Right lung (tissue), 5 donors: ENCODE results near the gene FBXO11. TPM values are rescaled to one million over a fixed set of nuclear protein-coding genes. Genes with fewer than 3 reads are reported as not detected.
A peak's percentile ranks its signal among the peaks of the same experiment; 100 is the strongest.
"Not testable (repeated sequence)": the region's sequence is repeated elsewhere in the genome, so short reads cannot be mapped to it uniquely, and the experiment has no call there.

Experiments
- DNase-seq, 2 donors: peaks; one replicate each; pipeline ENCODE4 v3.0.0-alpha.2; 2013
- polyA plus RNA-seq, 5 donors: library from polyadenylated mRNA; unstranded; fragments of 120-200 nt; gene quantifications; one replicate each; pipeline versions ENCODE4 v1.2.1 to v1.2.3, GENCODE V29; 2013; ENCODE audit warnings: inconsistent platforms in 1 of 5, low replicate concordance in 1 of 5; ENCODE audit not compliant: insufficient read length in 5 of 5, insufficient read depth in 1 of 5

FBXO11 gene
- polyA plus RNA-seq, 5 donors, result 65.0 to 100 (median 88.8) TPM

DNA sequence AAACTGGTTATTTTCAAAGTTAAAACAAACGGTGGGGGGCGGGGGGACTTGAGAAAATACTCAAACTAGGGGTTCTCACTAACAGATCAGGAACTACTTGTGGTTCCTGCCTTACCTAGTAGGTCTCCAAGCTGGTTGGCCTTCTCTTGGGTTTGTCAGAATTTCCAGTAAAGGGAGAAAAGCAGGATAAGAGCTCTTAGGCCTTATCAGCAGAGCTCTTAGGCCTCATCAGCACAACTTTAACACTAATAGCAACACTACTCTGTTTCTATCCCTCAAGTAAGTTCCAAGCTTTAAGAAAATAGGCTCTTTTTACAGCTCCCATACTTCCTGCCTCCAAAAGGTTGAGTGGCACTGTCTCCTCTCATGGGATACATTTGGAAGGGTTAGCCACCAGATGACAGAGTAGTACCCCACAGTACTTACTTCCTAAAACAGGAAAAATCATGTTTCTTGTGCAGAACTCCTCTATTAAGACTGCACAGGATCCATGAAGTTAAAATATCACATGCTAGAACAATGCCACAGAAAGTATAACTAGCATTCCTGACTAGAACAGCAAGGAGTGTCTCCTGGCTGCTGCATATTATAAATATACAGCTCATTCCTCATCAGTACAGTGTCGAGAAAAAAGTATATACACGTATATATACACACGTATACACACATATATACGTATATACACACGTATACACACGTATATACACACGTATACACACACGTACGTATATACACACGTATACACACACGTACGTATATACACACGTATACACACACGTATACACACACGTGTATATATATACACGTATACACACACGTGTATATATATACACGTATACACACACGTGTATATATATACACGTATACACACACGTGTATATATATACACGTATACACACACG, 6.1 kb downstream of the FBXO11 start:
- no peak for DNase-seq

GRCh38 chr2:47897883-47898731, 8.2 kb downstream of the FBXO11 start:
- no peak for DNase-seq

GRCh38 chr2:47897191-47897882, 9.0 kb downstream of the FBXO11 start:
- DNase-seq, result not testable (repeated sequence)

DNA sequence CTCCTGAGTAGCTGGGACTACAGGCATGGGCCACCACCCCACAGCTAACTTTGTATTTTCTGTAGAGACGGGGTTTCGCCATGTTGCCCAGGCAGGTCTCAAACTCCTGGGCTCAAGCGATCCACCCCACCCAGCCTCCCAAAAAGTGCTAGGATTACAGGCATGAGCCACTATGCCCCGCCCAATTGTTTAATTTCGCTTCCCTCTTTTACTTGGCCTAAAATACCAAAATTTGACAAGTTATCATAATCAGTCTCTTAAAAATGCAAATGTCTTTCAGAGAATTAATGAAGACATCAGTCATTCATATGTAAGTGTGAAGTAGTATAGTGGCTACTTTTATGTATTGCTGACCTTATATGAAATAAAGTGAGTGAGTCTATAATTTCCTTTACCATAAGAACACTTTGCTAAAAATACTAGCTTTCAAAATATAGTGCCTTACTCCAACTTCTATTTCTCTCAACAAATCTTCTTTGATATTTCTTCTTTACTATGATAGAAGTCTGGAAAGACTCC, 9.8 kb downstream of the FBXO11 start:
- DNase-seq, result no peak

DNA sequence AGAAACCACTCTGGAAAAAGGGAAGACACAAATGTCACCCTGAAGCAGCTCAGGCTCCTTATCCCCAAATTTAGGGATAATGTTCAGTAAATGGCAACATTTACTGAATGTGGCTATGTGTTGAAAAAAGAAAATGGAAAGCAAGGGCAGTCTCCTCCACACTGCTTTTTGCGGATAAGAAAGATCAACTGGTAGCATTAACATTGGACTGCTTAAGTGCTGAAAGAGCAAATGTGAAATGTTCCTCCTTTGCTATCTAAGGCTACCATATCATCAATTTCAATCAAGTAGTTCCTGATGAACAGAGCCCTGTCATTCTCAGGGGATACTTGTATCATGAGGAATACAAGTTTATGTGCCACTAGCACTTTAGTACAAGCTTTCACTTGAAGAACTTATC, 12.5 kb downstream of the FBXO11 start:
- DNase-seq, result no peak

- no peak for DNase-seq
Measured at GRCh38 chr2:47892338-47892730, 14.0 kb downstream of the FBXO11 start.

- DNase-seq, result no peak
Measured at GRCh38 chr2:47891369-47892337, 14.6 kb downstream of the FBXO11 start.

DNA sequence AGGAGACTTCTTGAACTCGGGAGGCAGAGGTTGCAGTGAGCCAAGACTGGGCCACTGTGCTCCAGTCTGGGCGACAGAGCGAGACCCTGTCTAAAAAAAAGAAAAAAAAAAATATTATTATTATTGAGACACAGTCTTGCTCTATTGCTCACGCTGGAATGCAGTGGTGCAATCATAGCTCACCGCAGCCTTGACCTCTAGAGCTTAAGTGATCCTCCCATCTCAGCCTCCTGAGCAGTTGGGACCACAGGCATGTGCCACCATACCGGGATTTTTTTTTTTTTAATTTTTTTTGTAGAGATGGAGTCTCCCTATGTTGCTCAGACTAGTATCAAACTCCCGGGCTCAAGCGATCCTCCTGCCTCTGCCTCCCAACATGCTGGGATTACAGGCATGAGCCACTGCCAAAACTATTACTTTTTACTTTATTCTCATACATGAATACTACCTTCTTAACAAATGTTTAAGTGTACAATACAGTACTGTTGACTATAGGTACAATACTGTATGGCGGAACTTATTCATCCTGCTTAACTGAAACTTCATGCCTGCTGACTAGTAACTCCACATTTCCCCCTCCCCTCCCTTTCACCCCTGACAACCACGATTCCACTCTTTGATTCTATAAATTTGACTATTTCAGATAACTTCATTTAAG, 15.5 kb downstream of the FBXO11 start:
- no peak for DNase-seq

DNA sequence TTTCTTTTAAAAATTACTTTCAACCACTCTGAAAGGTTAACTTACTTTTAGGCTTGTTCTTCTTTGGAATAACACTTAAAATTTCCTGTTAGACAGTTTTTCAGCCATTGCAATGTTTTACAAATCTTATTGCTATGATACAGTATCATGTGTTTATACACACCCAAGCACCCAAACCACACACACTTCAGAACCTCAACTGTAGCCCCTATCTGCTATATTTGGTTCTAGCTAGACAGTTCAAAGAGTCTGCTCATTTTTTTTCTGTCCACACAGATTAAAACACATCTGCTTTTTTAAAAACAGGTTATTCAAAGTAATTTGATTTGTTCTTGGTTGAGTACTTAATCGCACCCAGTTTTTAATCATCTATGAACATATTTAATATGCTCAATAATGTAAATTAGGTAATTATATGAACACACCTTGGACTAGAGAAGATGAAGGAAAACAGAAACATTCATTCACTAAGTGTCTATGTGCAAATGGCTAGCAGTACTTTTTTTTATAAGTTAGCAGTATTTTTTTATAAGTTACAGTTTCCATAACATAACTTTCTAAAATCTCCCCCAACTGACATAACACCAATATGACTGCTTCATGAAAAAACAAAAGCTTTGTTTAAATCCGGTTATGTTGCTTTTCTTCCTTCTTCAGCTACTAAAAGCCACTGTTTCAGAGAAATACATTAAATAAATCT, 17.6 kb downstream of the FBXO11 start:
- no peak for DNase-seq

DNA sequence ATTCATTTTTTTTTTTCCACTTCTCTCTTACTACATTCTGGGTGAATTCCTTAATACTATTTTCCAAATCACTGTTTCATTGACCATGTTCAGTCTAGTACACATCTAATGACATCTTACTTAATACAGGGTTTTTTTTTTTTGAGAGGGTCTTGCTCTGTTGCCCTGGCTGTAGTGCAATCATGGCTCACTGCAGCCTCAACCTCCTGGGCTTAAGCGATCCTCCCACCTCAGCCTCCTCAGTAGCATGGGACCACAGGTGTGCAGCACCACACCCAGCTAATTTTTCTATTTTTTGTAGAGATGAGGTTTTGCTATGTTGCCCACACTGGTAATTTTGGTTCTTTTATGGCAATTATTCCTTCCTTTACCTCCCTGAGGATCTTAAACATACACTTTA, 29.4 kb downstream of the FBXO11 start:
- DNase-seq, result no peak

DNA sequence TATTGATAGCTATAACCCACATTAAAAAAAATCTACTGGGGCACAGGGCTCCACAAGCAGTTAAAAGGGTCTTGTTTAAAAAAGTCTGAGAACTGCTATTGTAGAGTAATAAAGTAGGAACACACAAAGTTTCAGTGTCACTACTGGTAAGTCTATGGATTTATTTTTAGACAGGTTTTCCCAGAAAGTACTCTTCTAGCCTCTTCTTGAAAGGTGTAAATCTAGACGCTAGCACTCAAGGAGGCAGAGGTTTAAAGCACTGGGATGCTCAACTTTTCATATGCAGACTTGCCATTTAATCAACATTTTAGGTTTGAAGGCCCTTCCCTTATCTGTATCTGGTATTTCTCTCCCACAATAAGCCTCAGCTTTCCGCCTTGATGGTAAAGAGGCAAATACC, 33.4 kb downstream of the FBXO11 start:
- DNase-seq, result no peak

DNA sequence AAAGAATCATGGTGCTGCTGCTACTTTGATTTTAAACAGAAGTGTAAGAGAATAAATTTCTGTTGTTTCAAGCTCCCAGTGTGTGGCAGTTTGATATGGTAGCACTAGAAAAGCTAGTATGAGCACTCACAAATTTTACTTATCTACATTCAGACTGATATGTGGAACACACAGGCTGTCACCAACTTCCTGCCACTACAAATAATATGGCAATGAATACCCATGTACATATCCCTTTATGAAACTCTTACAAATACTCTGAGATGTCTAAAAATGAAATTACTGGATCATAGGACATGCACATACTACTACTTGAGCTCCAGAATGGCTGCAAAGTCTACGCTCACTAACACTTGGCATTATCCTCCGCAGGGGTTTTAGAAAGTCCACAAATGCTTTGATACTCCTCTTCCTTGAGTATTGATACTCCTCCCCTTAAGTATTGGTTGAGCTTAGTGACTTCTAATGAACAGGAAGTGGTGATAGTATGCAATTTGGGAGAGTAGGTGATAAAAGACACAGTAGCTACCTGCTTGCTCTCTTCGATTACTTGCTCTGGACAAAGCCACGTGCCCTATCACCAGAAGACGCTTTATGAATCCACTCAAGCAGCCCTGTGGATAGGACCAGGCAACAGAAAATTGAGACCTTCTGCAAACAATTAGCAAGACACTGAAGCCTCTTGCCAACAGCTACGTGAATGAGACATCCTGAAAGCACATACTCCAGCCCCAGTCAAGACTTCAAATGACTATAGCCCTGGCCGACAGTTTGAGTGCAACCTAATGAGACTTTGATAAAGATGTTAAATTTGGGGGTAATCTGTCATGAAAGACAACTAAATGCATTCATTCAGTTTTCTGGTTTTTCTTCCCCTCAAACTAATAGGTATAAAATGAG, 35.4 kb downstream of the FBXO11 start:
- DNase-seq, result no peak

DNA sequence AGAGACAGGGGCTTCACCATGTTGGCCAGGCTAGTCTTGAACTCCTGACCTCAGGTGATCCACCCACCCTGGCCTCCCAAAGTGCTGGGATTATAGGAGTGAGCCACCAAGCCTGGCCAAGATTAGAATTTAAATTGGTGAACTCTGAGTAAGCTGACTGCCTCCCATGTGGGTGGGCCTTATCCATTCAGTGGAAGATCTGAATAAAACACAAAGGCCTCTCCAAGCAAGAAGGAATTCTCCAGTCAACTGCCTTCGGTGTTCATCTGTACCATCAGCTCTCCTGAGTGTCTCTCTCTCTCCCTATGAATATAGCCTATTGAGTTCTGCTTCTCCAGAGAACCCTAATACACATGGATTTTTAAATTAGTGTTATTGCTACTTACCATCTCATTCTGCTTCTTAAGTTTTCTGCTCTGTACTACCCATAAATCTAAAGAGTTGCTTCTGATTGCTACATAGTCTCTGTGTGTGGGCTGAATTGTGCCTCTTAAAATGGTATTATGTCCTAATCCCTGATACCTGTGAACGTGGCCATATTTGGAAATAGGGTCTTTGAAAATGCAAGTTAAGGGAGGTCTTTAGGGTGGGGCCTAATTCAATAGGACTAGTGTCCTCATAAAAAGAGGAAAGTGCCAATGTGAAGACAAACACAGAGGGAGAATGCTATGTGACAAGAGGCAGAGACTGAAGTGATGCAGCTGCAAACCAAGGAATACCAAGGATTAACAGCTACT, 36.3 kb downstream of the FBXO11 start:
- DNase-seq, result no peak

DNA sequence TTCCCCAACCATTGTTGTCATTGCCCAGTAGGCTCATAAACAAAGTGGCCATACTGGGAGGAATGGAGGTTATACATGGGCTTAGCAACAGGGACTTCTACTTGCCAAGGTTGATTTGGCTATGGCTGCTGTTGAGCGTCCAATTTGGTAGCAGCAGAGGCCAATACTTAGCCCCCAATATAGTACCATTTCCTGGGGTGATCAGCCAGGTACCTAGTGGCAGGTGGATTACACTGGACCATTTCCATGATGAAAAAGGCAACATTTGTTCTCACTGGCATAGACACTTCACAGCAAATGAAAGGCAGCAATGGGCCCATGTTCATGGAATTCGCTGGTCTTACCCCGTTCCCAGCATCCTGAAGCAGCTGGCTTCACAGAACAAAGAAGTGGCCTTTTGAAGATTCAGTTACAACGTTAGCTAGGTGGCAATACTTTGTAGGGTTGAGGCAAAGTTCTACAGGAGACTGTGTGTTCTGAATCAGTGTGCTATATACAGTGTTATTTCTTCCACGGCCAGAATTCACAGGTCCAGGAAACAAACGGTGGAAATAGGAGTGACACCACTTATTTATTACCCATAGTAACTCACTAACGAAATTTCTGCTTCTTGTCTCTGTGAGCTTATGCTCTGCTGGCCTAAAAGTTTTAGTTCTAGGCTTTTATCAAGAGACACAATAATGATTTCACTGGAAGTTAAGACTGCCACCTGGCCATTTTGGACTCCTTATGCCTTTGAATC, 37.5 kb downstream of the FBXO11 start:
- no peak for DNase-seq

DNA sequence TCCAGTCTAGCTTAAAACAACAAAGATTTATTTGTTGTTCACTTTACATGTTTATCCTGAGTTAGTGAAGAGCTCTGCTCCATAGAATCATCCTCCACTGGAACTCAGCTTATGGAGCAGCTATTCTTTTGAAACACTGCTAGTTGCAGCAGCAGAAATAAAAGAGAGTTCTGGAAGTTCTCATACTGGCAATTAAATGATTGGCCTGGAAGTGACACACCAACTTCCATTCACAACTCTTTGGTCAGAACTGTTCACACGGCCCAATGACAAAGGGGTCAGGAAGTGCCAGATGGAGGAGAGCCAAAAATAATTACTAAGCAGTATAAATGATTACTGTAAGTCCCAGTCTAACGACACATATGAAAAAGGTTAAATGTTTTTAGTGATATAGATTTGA, 39.1 kb downstream of the FBXO11 start:
- DNase-seq, result peak; percentile 47 to 52

GRCh38 chr2:47864566-47864965, 41.7 kb downstream of the FBXO11 start:
- DNase-seq, result no peak

GRCh38 chr2:47862949-47863348, 43.3 kb downstream of the FBXO11 start:
- DNase-seq, result no peak
